ENCODE results near the gene MAP1LC3C.

Gene MAP1LC3C

DNA sequence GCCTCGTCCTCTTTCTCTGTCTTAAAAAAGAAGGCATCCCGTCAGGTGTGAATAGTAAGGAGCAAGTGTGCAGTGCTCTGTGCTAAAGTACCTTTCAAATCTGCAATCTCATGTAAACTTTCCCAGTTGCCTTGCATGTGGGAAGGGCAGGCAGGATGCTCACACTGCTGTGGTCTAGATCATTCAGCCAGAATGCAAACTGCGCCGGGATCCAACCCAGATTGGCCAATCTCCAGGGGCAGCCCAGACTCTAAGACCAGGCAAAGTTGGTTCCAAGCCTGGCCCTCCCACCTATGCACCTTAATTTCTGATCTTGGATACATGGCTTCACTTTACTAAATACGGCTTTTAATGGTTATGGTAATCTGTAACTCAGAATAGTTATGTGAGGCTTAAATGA, 3.2 kb upstream of the MAP1LC3C start:
- Histone ChIP-seq H3K4me2 (ENCODE audit: low read depth, low read length, poor library complexity, severe bottlenecking) (no peak overlapping the region), H3F3A (ENCODE audit: insufficient read depth) (no peaks in the 10 kb centered on the region), H3K9ac (ENCODE audit: low read length) (no peak overlapping the region), H3K4me3 (ENCODE audit: insufficient read depth, low read length, poor library complexity, severe bottlenecking) (no peak overlapping the region), H3K27me3 (ENCODE audit: low read length) (no peaks in the 10 kb centered on the region), H4K20me1 (ENCODE audit: low read depth, low read length) (no peaks in the 10 kb centered on the region), H3K79me2 (ENCODE audit: insufficient read depth, low read length) (no peaks in the 10 kb centered on the region), H3K9me2 (replicated peaks; ENCODE audit: insufficient read depth, low read length) (no peaks in the 10 kb centered on the region), H3K9me3 (ENCODE audit: insufficient read depth, low read length) (no peaks in the 10 kb centered on the region), H3K27ac (ENCODE audit: low read depth, low read length) (no peak overlapping the region), H2AFZ (ENCODE audit: low read depth, low read length, severe bottlenecking) (no peak overlapping the region), H3K36me3 (ENCODE audit: low read length) (no peaks in the 10 kb centered on the region)
- TF ChIP-seq, protein P1, sequence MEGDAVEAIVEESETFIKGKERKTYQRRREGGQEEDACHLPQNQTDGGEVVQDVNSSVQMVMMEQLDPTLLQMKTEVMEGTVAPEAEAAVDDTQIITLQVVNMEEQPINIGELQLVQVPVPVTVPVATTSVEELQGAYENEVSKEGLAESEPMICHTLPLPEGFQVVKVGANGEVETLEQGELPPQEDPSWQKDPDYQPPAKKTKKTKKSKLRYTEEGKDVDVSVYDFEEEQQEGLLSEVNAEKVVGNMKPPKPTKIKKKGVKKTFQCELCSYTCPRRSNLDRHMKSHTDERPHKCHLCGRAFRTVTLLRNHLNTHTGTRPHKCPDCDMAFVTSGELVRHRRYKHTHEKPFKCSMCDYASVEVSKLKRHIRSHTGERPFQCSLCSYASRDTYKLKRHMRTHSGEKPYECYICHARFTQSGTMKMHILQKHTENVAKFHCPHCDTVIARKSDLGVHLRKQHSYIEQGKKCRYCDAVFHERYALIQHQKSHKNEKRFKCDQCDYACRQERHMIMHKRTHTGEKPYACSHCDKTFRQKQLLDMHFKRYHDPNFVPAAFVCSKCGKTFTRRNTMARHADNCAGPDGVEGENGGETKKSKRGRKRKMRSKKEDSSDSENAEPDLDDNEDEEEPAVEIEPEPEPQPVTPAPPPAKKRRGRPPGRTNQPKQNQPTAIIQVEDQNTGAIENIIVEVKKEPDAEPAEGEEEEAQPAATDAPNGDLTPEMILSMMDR (IDR thresholded peaks at IDR 0.05; ENCODE audit: insufficient read depth, low read length, poor library complexity, severe bottlenecking) = no peak
- TF ChIP-seq EZH2phosphoT487 (conservative IDR thresholded peaks at IDR 0.05; ENCODE audit: low read length) = no peak

GRCh38 chr1:242000434-242000833, 1.5 kb upstream of the MAP1LC3C start:
- H3F3A ChIP-seq (ENCODE audit: insufficient read depth) = no peaks in the 10 kb centered on the region
- H3K27me3 ChIP-seq (ENCODE audit: low read length) = no peaks in the 10 kb centered on the region
- no peak overlapping the region for H2AFZ ChIP-seq (ENCODE audit: low read depth, low read length, severe bottlenecking)
- H3K9me2 ChIP-seq (replicated peaks; ENCODE audit: insufficient read depth, low read length) = no peaks in the 10 kb centered on the region
- H3K9ac ChIP-seq (ENCODE audit: low read length) = no peak overlapping the region
- no peak for TF ChIP-seq EZH2phosphoT487 (conservative IDR thresholded peaks at IDR 0.05; ENCODE audit: low read length)
- TF ChIP-seq, protein P1 (IDR thresholded peaks at IDR 0.05; ENCODE audit: insufficient read depth, low read length, poor library complexity, severe bottlenecking) = no peak
- H3K36me3 ChIP-seq (ENCODE audit: low read length) = no peaks in the 10 kb centered on the region
- H3K4me3 ChIP-seq (ENCODE audit: insufficient read depth, low read length, poor library complexity, severe bottlenecking) = no peak overlapping the region
- no peak overlapping the region for H3K27ac ChIP-seq (ENCODE audit: low read depth, low read length)
- H3K4me2 ChIP-seq (ENCODE audit: low read depth, low read length, poor library complexity, severe bottlenecking) = no peak overlapping the region
- H3K79me2 ChIP-seq (ENCODE audit: insufficient read depth, low read length) = no peaks in the 10 kb centered on the region
- no peaks in the 10 kb centered on the region for H3K9me3 ChIP-seq (ENCODE audit: insufficient read depth, low read length)
- no peaks in the 10 kb centered on the region for H4K20me1 ChIP-seq (ENCODE audit: low read depth, low read length)

GRCh38 chr1:241998412-241998921, 431 bp downstream of the MAP1LC3C start:
- no peak overlapping the region for H3K4me3 ChIP-seq (ENCODE audit: insufficient read depth, low read length, poor library complexity, severe bottlenecking)
- H3K79me2 ChIP-seq (ENCODE audit: insufficient read depth, low read length) = no peaks in the 10 kb centered on the region
- no peak overlapping the region for H3K27ac ChIP-seq (ENCODE audit: low read depth, low read length)
- H4K20me1 ChIP-seq (ENCODE audit: low read depth, low read length) = no peaks in the 10 kb centered on the region
- H3K36me3 ChIP-seq (ENCODE audit: low read length) = no peaks in the 10 kb centered on the region
- H3K9me3 ChIP-seq (ENCODE audit: insufficient read depth, low read length) = no peaks in the 10 kb centered on the region
- no peak overlapping the region for H3K4me2 ChIP-seq (ENCODE audit: low read depth, low read length, poor library complexity, severe bottlenecking)
- H3K9me2 ChIP-seq (replicated peaks; ENCODE audit: insufficient read depth, low read length) = no peaks in the 10 kb centered on the region
- no peaks in the 10 kb centered on the region for H3F3A ChIP-seq (ENCODE audit: insufficient read depth)
- no peak overlapping the region for H3K9ac ChIP-seq (ENCODE audit: low read length)
- H2AFZ ChIP-seq (ENCODE audit: low read depth, low read length, severe bottlenecking) = no peak overlapping the region
- no peaks in the 10 kb centered on the region for H3K27me3 ChIP-seq (ENCODE audit: low read length)
- no peak for TF ChIP-seq EZH2phosphoT487 (conservative IDR thresholded peaks at IDR 0.05; ENCODE audit: low read length)
- TF ChIP-seq, protein P1 (IDR thresholded peaks at IDR 0.05; ENCODE audit: insufficient read depth, low read length, poor library complexity, severe bottlenecking) = peak; percentile 42
